Mesothelial cell of epicardium (in vitro differentiated cells): ENCODE results near the gene REPS1. TPM values are rescaled to one million over a fixed set of nuclear protein-coding genes. Genes with fewer than 3 reads are reported as not detected.

Source experiments
- DNase-seq, 2 experiments: peaks; one replicate each; pipeline ENCODE4 v3.0.0; 2021; ENCODE audit warnings: low spot score in 2 of 2; ENCODE audit not compliant: unreplicated experiment in 2 of 2
- H3K27ac Mint-ChIP-seq: 2 replicates; pipeline ENCODE4 v1.8.0; 2021; ENCODE audit warnings: mixed read lengths
- H3K27me3 Mint-ChIP-seq: 2 replicates; pipeline ENCODE4 v1.8.0; 2021; ENCODE audit warnings: low read depth, mixed read lengths
- H3K36me3 Mint-ChIP-seq: 2 replicates; pipeline ENCODE4 v1.8.0; 2021; ENCODE audit warnings: mixed read lengths
- H3K4me1 Mint-ChIP-seq: 2 replicates; pipeline ENCODE4 v1.8.0; 2021; ENCODE audit warnings: mixed read lengths
- H3K4me3 Mint-ChIP-seq: 2 replicates; pipeline ENCODE4 v1.8.0; 2021; ENCODE audit warnings: mild to moderate bottlenecking, moderate library complexity, mixed read lengths
- H3K9me3 Mint-ChIP-seq: 2 replicates; pipeline ENCODE4 v1.8.0; 2021; ENCODE audit warnings: mixed read lengths
- total RNA-seq: library from RNA; stranded (reverse); gene quantifications from 3 replicates; pipeline ENCODE4 v1.2.1, GENCODE V29; 2021
- TF ChIP-seq, protein P1 (sequence below): fragments of 200-600 bp; sonication (generic); IDR thresholded peaks from one replicate; pipeline ENCODE4 v1.5.0; 2021; ENCODE audit warnings: antibody characterized with exemption; ENCODE audit not compliant: unreplicated experiment

Gene REPS1
- total RNA-seq, 1 donor from 2014 or later, result 95.4 TPM

- peaks cover 3% of the 10 kb centered on the region for H3K4me1 Mint-ChIP-seq
- H3K4me3 Mint-ChIP-seq, result no peak overlapping the region
- peaks cover 4% of the 10 kb centered on the region for H3K9me3 Mint-ChIP-seq
- DNase-seq, result no peak
- H3K27me3 Mint-ChIP-seq, result no peaks in the 10 kb centered on the region
- H3K36me3 Mint-ChIP-seq, result peaks cover 7% of the 10 kb centered on the region
- no peak overlapping the region for H3K27ac Mint-ChIP-seq
- TF ChIP-seq, protein P1, sequence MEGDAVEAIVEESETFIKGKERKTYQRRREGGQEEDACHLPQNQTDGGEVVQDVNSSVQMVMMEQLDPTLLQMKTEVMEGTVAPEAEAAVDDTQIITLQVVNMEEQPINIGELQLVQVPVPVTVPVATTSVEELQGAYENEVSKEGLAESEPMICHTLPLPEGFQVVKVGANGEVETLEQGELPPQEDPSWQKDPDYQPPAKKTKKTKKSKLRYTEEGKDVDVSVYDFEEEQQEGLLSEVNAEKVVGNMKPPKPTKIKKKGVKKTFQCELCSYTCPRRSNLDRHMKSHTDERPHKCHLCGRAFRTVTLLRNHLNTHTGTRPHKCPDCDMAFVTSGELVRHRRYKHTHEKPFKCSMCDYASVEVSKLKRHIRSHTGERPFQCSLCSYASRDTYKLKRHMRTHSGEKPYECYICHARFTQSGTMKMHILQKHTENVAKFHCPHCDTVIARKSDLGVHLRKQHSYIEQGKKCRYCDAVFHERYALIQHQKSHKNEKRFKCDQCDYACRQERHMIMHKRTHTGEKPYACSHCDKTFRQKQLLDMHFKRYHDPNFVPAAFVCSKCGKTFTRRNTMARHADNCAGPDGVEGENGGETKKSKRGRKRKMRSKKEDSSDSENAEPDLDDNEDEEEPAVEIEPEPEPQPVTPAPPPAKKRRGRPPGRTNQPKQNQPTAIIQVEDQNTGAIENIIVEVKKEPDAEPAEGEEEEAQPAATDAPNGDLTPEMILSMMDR, result no peak
Observed at GRCh38 chr6:138959521-138959920, 28.5 kb downstream of the REPS1 start.

DNA sequence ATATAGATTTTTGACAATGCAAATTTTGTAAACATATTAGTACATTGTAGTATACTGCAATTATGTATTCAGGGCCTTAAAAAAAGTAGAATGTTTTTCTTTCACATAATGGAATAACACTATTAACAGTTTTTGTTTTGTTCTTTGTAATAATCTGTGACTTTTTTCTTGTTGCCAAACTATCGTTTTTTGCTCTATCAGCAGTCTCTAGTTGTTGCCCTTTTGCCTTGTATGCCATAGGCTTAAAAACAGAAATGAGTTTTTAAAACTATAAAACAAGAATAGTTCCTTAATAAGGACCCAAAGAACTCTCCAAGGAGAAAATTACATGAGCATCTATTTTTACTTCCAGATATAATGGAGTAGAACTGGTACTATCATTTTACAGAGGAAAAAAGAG, 29.5 kb downstream of the REPS1 start:
- H3K27ac Mint-ChIP-seq, result no peak overlapping the region
- TF ChIP-seq, protein P1, result no peak
- no peak for DNase-seq
- peaks cover 8% of the 10 kb centered on the region for H3K9me3 Mint-ChIP-seq
- no peaks in the 10 kb centered on the region for H3K27me3 Mint-ChIP-seq
- H3K4me1 Mint-ChIP-seq, result peaks cover 3% of the 10 kb centered on the region
- no peak overlapping the region for H3K4me3 Mint-ChIP-seq
- peaks cover 10% of the 10 kb centered on the region for H3K36me3 Mint-ChIP-seq

GRCh38 chr6:138957903-138958302, 30.1 kb downstream of the REPS1 start:
- no peak for DNase-seq
- H3K36me3 Mint-ChIP-seq, result peaks cover 15% of the 10 kb centered on the region
- H3K4me1 Mint-ChIP-seq, result peaks cover 3% of the 10 kb centered on the region
- TF ChIP-seq, protein P1, result no peak
- H3K27ac Mint-ChIP-seq, result no peak overlapping the region
- no peak overlapping the region for H3K4me3 Mint-ChIP-seq
- peaks cover 8% of the 10 kb centered on the region for H3K9me3 Mint-ChIP-seq
- no peaks in the 10 kb centered on the region for H3K27me3 Mint-ChIP-seq

DNA sequence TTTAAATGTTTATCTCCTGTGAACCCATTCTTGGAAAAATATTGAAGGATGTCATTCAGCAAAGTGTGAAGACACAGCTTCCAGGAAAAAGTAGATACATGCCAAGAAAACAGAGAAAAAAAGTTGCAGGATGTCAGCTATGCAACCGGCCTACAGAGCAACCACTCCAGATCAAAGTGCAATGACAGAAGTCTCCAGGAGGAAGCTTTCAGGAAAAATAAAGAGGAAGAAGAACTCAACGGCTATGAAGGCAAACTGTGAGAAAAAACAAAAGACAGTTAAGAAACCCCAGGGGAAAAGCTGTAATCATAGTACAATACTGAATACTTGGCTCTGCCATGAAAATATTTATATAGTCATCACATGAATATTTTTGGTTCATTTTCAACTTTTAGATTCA, 30.6 kb downstream of the REPS1 start:
- TF ChIP-seq, protein P1, result no peak
- peaks cover 8% of the 10 kb centered on the region for H3K9me3 Mint-ChIP-seq
- peaks cover 3% of the 10 kb centered on the region for H3K4me1 Mint-ChIP-seq
- H3K4me3 Mint-ChIP-seq, result no peak overlapping the region
- no peak overlapping the region for H3K27ac Mint-ChIP-seq
- H3K27me3 Mint-ChIP-seq, result no peaks in the 10 kb centered on the region
- peaks cover 15% of the 10 kb centered on the region for H3K36me3 Mint-ChIP-seq
- no peak for DNase-seq

DNA sequence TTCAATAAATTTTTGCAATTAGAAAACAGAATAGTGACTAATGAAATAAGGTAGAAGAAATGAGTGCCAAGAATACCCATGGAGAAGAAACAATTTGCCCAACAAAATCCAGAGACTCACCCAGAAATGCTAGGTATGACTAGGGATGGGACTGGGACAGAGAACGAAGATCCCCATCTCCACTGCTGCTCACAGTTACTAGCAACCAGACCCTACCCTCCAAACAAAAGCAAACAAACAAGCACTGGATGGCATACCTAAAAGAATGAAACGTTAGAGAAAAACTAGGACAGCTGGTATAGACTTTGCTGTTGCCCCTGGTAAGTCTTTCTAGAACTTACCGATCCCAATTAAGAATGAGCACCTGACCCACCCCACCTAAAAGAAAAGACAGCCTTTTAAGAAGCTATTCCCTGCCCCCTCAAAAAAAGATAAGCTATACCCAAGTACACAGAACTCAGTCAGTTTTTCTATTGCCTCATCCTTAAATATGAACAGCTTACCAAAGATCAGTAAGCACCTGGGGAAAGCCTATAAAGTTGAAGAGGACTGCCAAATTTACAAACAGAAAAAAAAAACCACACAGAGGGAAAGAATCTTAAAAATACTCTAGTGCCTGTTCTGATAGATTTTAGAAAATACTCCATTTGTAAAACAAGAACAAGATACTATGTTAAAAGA, 31.7 kb downstream of the REPS1 start:
- Mint-ChIP-seq H3K9me3 (peaks cover 8% of the 10 kb centered on the region), H3K27me3 (no peaks in the 10 kb centered on the region), H3K4me1 (peaks cover 3% of the 10 kb centered on the region), H3K4me3 (no peak overlapping the region), H3K27ac (no peak overlapping the region), H3K36me3 (peaks cover 15% of the 10 kb centered on the region)
- DNase-seq, result no peak
- TF ChIP-seq, protein P1, result no peak
